ENCODE measurements around the gene EEF1AKMT2. TPM values are rescaled to one million over a fixed set of nuclear protein-coding genes. Genes with fewer than 3 reads are reported as not detected.

The EEF1AKMT2 gene
- total and polyA plus RNA-seq, 9 of the 15 experiments (the other 6 are each of a cell fraction or from before 2014, with no cell fraction given) = 9.3 to 34.3 (median 23.7) TPM

GRCh38 chr10:124715439-124715838, 76.2 kb downstream of the EEF1AKMT2 start:
- Histone ChIP-seq H3K9ac (ENCODE audit: insufficient read depth in 1 of 2, low read depth in 2 of 2, low read length in 2 of 2) (peak overlapping the region in 1 of 2 experiments; percentile 29; a peak in 1 of 4 replicates), H3K36me3 (ENCODE audit: control insufficient read depth, insufficient read depth, low read length) (peaks cover 10% of the 10 kb centered on the region; the same call in 2 of the 3 replicates), H3K4me3 (no peak overlapping the region), H3K4me1 (replicated peaks in 1 of 2; ENCODE audit: control insufficient read depth in 2 of 2, insufficient read depth in 2 of 2, low read length in 2 of 2) (peaks cover 32 to 35% of the 10 kb centered on the region in 2 experiments), H3K79me2 (ENCODE audit: control insufficient read depth, insufficient read depth, low read length) (peaks cover 48% of the 10 kb centered on the region), H3K27ac (ENCODE audit: extremely low read depth, low read depth, low read length) (no peak overlapping the region), H3K27me3 (ENCODE audit: control insufficient read depth in 2 of 2, insufficient read depth in 2 of 2, low read length in 2 of 2) (no peaks in the 10 kb centered on the region), H4K20me1 (replicated peaks; ENCODE audit: control insufficient read depth, insufficient read depth, low read length) (peaks cover 9% of the 10 kb centered on the region; the same call in 1 of the 2 replicates), H3K9me3 (replicated peaks; ENCODE audit: control insufficient read depth, insufficient read depth, low read depth, low read length) (no peaks in the 10 kb centered on the region), H3K4me2 (ENCODE audit: insufficient read depth, low read length) (no peak overlapping the region), H2AFZ (ENCODE audit: low read depth, low read length) (no peak overlapping the region), H3K9me1 (ENCODE audit: control insufficient read depth, insufficient read depth, low read length) (no peaks in the 10 kb centered on the region)
- ChIA-PET POLR2A (interaction anchor here (0.7 to 1.3 kb wide), 3 partner anchors 14 to 243 kb away, joined by 3 read pairs; no protein-coding TSS in a partner anchor), CTCF (ENCODE audit: low intra/inter-chr PET ratio) (no interaction called here)
- intact Hi-C loops (cut with micrococcal nuclease) (no loop called here), in situ Hi-C loops (cut with MboI) (no loop called here)
- WGBS (ENCODE audit: insufficient coverage, low coverage, missing lambda C conversion rate) = 72% methylated on average over 4 of the region's 6 CpGs
- FAIRE-seq (no peak), DNase-seq (ENCODE audit: extremely low read depth in 1 of 4, low spot score in 3 of 4) (peak in 1 of 4 experiments; percentile 17), ATAC-seq (no peak)
- BruUV-seq (replicated peaks) = no TSS peak
- TF ChIP-seq RBM17 (IDR thresholded peaks at IDR 0.05; ENCODE audit: borderline replicate concordance, low read depth, low read length) = no peak
- no peak for TF ChIP-seq ZBTB49 (CRISPR knock-in tag; IDR thresholded peaks at IDR 0.05; ENCODE audit: borderline replicate concordance)
- no peak for TF ChIP-seq NFYB (IDR thresholded peaks at IDR 0.05; ENCODE audit: extremely low read depth, insufficient read length)
- TF ChIP-seq CBX5 (IDR thresholded peaks at IDR 0.05; ENCODE audit: borderline replicate concordance, low read depth) = no peak
